ENCODE data around the gene FAM120C.

The FAM120C gene

GRCh38 chrX:54134269-54134668 is 48.8 kb downstream of the FAM120C start:
- DNase-seq = no peak

GRCh38 chrX:54116391-54116790 is 66.7 kb downstream of the FAM120C start:
- DNase-seq = no peak

- no peak for DNase-seq
Observed at GRCh38 chrX:54093571-54093970, 89.5 kb downstream of the FAM120C start.

- DNase-seq = no peak
Observed at GRCh38 chrX:54093159-54093558, 89.9 kb downstream of the FAM120C start.

- no peak for DNase-seq
Observed at GRCh38 chrX:54090880-54091279, 92.2 kb downstream of the FAM120C start.

GRCh38 chrX:54089191-54089590 is 93.9 kb downstream of the FAM120C start:
- no peak for DNase-seq

GRCh38 chrX:54087661-54088060 is 95.4 kb downstream of the FAM120C start:
- no peak for DNase-seq

GRCh38 chrX:54085666-54086065 is 97.4 kb downstream of the FAM120C start:
- no peak for DNase-seq

- no peak for DNase-seq
Observed at GRCh38 chrX:54076903-54077302, 106.2 kb downstream of the FAM120C start.

- DNase-seq = no peak
Observed at GRCh38 chrX:54074826-54075225, 108.2 kb downstream of the FAM120C start.

GRCh38 chrX:54067766-54068165 is 115.3 kb downstream of the FAM120C start:
- DNase-seq = no peak

- no peak for DNase-seq
Observed at GRCh38 chrX:54066841-54067240, 116.2 kb downstream of the FAM120C start.

GRCh38 chrX:54064564-54064963 is 118.5 kb downstream of the FAM120C start:
- DNase-seq = no peak

GRCh38 chrX:54063361-54063760 is 119.7 kb downstream of the FAM120C start:
- DNase-seq = no peak

GRCh38 chrX:54049801-54050200 is 133.3 kb downstream of the FAM120C start:
- DNase-seq = no peak

GRCh38 chrX:54048412-54048811 is 134.6 kb downstream of the FAM120C start:
- peak in 1 of 2 experiments; percentile 23 for DNase-seq

GRCh38 chrX:54045563-54046228 is 137.4 kb downstream of the FAM120C start:
- peak; percentile 89 to 96 for DNase-seq

- peak; percentile 82 to 85 for DNase-seq
Observed at GRCh38 chrX:54044877-54045338, 138.1 kb downstream of the FAM120C start.

GRCh38 chrX:54044126-54044876 is 138.8 kb downstream of the FAM120C start, which contains the start of gene PHF8:
Gene PHF8, minus strand, starts transcription at chrX:54044473. Its CDS starts 1,745 bp downstream, at chrX:54042728.
- DNase-seq = peak; percentile 99

- peak; percentile 50 to 70 for DNase-seq
Observed at GRCh38 chrX:54043541-54044125, 139.4 kb downstream of the FAM120C start.

- no peak for DNase-seq
Observed at GRCh38 chrX:54043056-54043455, 140.0 kb downstream of the FAM120C start.

GRCh38 chrX:54042609-54043021 is 140.4 kb downstream of the FAM120C start:
- peak; percentile 85 to 87 for DNase-seq

- DNase-seq = no peak
Observed at GRCh38 chrX:54030329-54030728, 152.7 kb downstream of the FAM120C start.
